Stimulated activated effector memory CD8-positive, alpha-beta T cell treated with anti-CD3 and anti-CD28 coated beads, Interleukin-12 subunit alpha, Interleukin-12 subunit beta, amount 100 ng/mL, for 72 hours (primary cell): ENCODE results near the gene MAPK7.
A peak's percentile ranks its signal among the peaks of the same experiment; 100 is the strongest.

Experiments
- ATAC-seq: fragments of 150-1000 bp; cut with Tn5 transposase; 2 replicates; pipeline ENCODE4 v1.10.0; 2021
- DNase-seq, 2 donors: peaks; one replicate each; pipeline ENCODE4 v3.0.0; 2021 to 2022; ENCODE audit warnings: low spot score in 2 of 2
- H3K27ac Mint-ChIP-seq: one replicate; pipeline ENCODE4 v1.8.0; 2022; ENCODE audit warnings: mild to moderate bottlenecking, mixed read lengths
- H3K36me3 Mint-ChIP-seq: one replicate; pipeline ENCODE4 v1.8.0; 2022; ENCODE audit warnings: mild to moderate bottlenecking, mixed read lengths
- H3K4me1 Mint-ChIP-seq: one replicate; pipeline ENCODE4 v1.8.0; 2022; ENCODE audit warnings: mixed read lengths
- H3K4me3 Mint-ChIP-seq: one replicate; pipeline ENCODE4 v1.8.0; 2022; ENCODE audit warnings: mild to moderate bottlenecking, mixed read lengths
- H3K9me3 Mint-ChIP-seq: one replicate; pipeline ENCODE4 v1.8.0; 2022; ENCODE audit warnings: mixed read lengths

The MAPK7 gene

GRCh38 chr17:19421926-19422325, 43.6 kb downstream of the MAPK7 start:
- Mint-ChIP-seq H3K4me1 (peaks cover 15% of the 10 kb centered on the region), H3K36me3 (no peaks in the 10 kb centered on the region), H3K4me3 (no peak overlapping the region), H3K27ac (no peak overlapping the region), H3K9me3 (no peaks in the 10 kb centered on the region)
- ATAC-seq (no peak), DNase-seq (no peak)

- DNase-seq = no peak
- no peak overlapping the region for H3K27ac Mint-ChIP-seq
- no peaks in the 10 kb centered on the region for H3K36me3 Mint-ChIP-seq
These were observed 46.9 kb downstream of the MAPK7 start for GRCh38 chr17:19424934-19425868.

GRCh38 chr17:19426631-19427030, 48.3 kb downstream of the MAPK7 start:
- ATAC-seq (no peak), DNase-seq (no peak)
- no peak overlapping the region for H3K27ac Mint-ChIP-seq
- H3K4me3 Mint-ChIP-seq = no peak overlapping the region
- H3K9me3 Mint-ChIP-seq = no peaks in the 10 kb centered on the region
- no peaks in the 10 kb centered on the region for H3K4me1 Mint-ChIP-seq
- H3K36me3 Mint-ChIP-seq = no peaks in the 10 kb centered on the region

More at GRCh38 chr17:19424934-19425868, 46.9 kb downstream of the MAPK7 start:
- ATAC-seq = peak; percentile 51
- Mint-ChIP-seq H3K4me3 (no peak overlapping the region), H3K4me1 (no peaks in the 10 kb centered on the region), H3K9me3 (no peaks in the 10 kb centered on the region)

DNA sequence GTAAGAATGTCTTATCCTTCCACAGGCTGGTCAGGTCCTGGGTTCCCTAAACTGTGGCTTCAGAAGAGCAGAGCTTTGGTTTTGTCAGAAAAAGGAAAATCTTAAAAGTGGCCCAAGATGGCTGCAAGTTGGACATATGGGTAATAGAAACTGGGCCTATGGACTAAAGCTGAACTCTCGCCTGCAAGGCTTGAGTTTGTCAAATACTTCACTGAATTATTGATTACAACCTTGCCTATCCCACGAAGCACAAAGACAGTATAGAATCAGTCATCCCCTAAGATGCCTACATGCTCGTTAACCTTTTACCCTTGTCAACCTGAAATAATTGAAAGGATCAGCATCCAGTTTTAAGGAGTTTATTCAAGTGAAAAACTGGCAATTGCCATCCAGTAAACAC, 53.4 kb downstream of the MAPK7 start:
- no peaks in the 10 kb centered on the region for H3K9me3 Mint-ChIP-seq
- no peak for ATAC-seq
- no peaks in the 10 kb centered on the region for H3K36me3 Mint-ChIP-seq
- H3K4me3 Mint-ChIP-seq = no peak overlapping the region
- no peak for DNase-seq
- H3K27ac Mint-ChIP-seq = no peak overlapping the region
- H3K4me1 Mint-ChIP-seq = no peaks in the 10 kb centered on the region
